GM19468 (cell line): ENCODE data around the gene SGSH.
A peak's percentile ranks its signal among the peaks of the same experiment; 100 is the strongest.

ENCODE experiments used
- ATAC-seq: cut with Tn5 transposase; IDR thresholded peaks from one replicate; pipeline ENCODE4 v1.9.1; 2021; ENCODE audit warnings: mild to moderate bottlenecking, moderate library complexity, moderate number of reproducible peaks; ENCODE audit not compliant: unreplicated experiment; ENCODE audit errors: extremely low read depth

SGSH gene

DNA sequence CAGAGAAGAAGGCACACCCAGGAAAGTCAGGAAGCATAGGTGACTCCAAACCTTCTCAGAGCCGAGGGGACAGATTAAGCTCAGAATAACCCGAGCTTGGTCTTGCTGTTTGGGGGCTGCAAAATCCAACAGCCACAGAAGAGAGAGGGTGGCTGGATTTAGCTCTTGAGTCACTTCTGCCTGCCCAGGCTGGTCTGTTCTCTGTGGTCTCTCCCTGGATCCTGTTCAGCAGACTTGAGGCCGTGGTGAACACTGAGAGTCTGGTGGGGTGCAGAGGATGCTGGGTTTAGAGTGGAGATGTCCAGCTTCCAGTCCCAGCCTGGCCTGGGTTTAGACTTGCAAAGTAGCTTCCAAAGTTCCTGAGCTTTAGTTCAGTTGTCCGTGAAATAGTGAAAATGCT lies 8.9 kb upstream of the SGSH start:
- ATAC-seq: no peak

DNA sequence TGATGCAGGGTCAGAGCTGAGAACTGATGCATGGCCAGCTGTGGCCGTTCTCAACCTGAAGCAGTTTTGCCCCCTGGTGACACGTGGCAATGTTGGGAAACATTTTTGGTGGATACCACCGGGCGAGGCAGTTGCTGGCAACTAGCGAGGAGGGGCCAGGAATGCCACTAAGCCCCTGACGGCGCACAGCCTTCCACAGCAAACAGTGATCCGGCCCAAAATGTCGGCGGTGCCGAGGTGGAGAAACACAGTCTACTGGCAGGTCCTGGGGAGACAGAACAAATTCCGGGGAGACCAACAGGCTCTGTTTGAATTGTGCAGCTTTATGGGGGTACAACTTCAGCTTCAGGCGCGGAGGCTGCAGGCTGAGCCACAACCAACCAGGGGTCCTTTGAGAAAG lies 8.3 kb upstream of the SGSH start:
- no peak for ATAC-seq

DNA sequence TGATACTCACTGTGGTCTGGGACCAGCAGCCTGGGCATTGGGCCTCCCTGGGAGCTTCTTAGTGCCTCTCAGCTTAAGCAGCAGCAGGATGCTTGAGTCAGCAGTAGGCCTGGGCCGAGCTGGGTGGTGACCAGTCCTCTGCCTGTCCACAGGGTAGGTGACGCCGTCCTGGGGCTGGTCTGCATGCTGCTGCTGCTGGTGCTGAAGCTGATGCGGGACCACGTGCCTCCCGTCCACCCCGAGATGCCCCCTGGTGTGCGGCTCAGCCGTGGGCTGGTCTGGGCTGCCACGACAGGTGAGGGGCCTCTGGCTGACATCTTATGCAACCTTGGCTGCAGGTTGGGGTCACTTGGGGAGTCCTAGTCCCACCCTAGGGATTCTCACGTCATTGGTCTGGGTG lies 7.5 kb upstream of the SGSH start:
- ATAC-seq: no peak

DNA sequence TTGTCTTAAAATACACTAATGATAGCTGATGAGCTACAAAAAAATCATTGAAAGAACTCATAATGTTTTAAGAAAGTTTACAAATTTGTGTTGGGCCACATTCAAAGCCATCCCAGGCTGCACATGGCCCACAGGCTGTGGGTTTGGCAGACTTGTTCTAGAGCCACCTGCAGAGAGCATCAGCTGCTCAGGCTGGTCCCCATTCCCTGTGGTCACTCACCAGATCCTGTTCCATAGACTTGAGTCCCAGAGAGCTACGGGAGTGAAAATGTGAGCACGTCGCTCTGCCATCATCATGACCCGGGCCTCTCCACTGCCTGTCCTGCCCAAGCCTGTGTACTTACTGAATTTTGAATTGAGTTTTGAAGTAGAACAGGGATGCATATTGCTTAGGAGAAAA lies 7.0 kb upstream of the SGSH start:
- no peak for ATAC-seq

DNA sequence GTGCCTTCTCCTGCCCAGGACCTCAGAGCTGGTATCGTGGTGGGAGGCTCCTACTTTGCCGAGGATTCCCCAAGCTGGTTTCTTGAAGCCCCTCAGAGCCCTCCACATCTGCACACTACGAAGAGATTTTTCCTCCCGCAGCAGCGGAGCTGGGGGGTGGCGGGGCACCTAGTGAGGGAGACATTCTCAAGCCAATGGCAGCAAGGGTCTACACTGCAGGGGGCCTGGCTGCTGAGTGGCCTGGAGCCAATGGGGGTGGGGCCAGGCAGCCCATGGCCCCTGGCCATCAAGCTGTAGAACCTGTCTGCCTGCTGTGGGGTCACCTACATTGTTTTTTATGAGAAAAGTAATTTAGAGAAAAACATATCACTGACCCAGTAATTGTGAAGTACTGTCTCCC lies 5.1 kb upstream of the SGSH start:
- ATAC-seq: no peak

DNA sequence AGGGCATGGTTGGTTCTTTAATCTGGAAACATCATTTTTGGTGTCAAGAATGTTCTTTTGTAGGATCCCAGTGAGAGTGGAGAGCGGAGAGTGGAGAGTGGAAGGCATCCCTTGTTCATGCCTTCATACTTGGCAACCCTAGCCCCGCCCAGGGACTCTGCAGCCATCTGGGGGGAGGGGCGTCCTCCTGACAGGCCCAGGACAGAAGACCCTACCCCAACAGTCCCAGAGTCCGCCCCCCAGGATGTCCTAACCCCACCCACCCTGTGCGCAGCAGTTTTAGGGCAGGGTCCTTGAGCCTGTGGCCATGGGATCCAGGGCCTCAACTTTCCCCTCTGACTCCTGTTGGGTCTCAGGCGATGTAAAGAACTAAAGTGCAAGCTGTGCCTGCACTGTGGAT lies 4.5 kb upstream of the SGSH start:
- no peak for ATAC-seq

DNA sequence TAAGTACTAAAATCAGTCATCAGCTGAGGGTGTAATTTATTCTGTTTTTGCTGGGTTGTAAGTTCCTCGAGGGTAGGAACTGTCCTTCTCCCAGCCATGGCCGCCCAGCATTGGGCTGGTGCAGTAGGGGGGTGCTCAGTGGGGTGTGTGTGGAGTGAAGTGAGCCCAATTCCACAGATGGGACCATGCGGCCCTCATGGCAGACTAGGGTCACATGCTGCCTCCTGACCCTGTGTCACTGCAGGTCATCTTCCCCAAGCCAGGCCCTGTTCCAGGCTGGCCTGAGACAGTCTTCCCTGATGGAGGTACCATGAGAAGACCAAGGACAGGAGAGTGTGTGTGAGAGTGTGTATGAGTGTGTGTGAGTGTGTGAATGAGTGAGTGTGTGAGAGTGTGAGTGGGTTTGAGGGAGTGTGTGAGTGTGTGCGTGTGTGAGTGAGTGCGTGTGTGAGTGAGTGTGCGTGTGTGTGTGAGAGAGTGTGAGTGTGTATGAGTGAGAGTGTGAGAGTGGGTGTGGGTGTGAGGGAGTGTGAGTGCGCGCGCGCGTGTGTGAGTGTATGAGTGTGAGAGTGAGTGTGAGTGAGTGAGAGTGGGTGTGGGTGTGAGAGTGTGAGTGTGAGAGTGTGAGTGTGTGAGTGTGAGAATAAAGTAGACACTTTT lies 3.8 kb upstream of the SGSH start:
- no peak for ATAC-seq

DNA sequence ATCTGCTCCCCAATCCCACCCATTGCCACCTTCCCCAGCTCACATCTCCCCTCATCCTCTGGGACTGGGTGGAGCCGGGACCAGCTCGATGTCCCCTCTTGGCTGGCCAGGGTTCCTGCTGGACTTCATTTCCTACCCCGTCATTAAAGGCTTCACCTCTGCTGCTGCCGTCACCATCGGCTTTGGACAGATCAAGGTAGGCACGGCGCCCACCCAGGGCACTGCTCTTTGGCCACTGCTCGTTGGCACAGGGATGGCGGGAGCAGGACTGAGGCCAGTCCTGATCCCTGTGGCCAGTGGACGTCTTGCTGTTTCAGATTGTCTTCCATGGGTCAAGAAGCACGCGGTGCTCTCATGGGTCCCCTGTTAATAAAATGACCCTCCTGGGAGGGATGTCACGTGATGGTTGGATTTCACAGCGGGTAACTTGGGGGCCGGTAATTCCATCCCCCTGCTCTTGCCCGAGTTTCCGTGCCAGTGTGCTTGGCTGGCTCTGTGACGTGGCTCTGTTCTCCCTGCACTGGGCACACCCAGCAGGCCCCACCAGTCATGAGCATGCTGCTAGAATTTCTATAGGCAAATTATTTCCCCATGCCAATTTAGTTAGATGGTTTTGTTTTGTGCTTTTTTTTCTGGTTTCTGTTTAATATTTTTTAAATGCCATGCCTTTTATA lies 3.1 kb upstream of the SGSH start:
- no peak for ATAC-seq

DNA sequence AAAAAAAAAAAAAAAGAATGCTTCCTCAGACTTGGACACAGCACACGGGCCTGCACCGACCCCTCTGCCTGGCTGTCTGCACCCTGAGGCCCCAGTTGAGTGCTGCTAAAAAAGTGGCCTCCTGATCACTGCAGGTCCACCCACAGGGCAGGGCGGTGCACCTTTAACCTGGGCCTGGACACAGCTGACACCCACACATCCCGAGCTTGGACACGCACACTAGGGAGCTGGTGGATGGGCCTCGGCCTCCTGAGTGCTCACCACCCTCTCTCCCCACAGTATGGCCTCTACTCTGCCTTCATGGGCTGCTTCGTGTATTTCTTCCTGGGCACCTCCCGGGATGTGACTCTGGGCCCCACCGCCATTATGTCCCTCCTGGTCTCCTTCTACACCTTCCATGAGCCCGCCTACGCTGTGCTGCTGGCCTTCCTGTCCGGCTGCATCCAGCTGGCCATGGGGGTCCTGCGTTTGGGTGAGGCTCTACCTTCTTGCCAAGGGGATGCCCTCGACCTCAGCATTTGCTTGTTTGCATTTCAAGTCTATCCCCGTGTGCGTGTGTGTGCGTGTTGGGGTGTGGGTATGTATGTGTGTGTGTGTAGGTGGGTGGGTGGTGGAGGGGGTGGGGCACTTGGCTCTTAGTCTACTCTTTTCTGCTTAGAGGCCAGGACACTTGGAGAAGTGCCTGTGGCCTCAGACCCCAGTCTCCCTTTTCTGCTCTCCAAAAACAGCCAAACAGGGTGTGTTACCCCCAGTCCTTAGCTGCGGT lies 2.4 kb upstream of the SGSH start:
- ATAC-seq: no peak

DNA sequence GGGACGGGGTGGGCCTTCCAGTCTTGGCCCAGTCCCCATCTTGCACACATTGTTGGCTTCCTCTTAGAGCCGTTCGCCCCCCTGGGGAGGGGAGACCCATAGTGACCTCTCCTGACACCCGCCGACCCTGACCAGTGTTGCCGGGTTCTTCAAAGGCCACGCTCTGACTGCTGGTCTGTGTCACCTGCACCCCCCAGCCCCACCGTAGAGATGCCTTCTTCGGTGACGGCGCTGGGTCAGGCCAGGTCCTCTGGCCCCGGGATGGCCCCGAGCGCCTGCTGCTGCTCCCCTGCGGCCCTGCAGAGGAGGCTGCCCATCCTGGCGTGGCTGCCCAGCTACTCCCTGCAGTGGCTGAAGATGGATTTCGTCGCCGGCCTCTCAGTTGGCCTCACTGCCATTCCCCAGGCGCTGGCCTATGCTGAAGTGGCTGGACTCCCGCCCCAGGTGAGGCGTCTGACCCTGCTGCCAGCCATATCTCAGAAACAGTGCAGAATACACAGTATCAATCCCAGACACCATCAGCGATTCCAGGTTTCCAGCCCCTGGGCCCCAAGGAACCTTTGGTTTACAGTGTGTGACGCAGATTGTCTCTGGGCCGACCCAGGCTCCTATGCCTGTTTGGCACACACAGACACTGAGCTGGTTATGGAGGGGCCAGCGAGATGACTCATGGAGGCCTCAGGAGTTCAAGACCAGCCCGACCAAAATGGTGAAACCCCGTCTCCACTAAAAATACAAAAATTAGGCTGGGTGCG lies 1.4 kb upstream of the SGSH start:
- ATAC-seq: no peak

DNA sequence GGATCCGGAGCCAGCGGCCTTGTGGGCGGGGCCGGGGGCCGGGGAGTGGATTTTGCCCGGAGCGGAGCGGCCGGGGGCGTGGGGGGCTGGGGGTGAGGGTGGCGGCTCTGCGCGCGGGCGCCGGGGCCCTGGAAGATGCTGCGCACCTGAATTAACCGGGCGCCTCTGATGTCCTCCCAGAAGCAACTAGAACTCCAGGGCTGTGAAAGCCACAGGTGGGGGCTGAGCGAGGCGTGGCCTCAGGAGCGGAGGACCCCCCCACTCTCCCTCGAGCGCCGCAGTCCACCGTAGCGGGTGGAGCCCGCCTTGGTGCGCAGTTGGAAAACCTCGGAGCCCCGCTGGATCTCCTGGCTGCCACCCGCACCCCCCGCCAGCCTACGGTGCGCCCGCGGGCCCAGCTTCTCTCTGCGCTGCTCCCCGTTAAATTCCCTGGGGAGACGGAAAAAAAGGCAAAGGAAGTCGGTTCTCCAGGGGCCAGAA lies 643 bp upstream of the SGSH start:
- no peak for ATAC-seq

DNA sequence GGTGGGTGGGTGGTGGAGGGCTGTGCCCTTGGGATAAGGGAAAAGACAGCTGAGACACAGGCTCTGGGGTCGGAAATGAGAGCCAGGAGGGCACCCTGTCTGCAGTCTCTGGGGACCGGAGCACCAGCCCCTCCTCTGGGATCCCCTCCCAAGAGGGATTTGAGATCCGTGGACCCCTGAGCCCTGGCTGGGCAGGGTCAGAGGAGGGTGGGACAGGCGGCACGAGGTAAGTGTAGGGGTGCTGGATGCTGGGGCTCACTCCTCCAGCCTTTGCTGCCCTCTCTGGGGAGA lies 425 bp downstream of the SGSH start:
- ATAC-seq: no peak

DNA sequence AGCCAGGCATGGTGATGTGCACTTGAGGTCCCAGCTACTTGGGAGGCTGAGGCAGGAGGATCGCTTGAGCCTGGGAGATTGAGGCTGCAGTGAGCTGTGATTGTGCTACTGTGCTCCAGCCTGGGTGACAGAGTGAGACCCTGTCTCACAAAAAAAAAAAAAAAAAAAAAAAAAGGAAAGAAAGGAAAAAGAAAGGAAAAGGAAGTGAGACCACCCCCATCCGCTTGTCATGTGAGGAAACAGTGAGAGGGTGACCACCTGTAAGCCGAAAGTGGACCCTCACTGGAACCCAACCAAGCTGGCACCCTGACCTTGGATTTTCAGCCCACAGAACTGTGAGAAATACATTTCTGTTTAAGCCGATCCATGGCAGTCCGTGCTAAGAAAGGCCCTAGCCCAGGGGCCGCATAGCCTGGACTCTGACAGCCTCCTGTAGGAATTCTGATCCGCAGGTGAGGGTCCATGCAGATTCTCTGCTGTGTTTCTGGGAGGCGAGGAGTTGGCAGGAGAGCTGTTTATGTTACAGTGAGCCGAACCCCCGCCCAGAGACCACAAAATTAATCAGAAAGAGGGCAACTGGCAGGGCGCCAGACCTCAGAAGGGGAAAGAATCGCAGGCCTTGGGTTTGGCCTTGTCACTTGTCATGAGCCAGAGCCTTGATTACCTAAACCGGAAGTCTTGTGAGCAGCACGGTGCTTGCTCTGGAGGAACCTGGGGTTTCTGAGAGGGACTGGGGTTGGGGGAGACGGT lies 945 bp downstream of the SGSH start:
- ATAC-seq: peak; percentile 26

DNA sequence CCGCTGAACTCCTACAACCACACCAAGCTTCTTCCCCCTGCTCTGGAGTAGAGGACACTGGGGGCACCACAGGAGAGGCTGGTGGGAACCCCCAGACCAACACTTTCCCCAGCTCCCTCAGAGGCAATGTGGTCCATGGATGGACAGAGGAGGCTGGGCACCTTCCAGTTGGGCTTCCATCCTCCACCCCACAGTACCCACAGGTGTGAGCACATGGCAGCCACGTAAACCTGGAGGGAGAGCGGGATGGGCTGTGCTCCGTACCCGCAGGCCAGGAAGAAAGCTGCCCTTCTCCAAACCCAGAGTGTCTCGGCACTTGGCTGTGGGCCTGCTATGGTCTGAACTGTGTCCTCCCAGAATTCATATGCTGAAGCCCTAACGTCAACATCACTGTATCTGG lies 1.7 kb downstream of the SGSH start:
- ATAC-seq: no peak

DNA sequence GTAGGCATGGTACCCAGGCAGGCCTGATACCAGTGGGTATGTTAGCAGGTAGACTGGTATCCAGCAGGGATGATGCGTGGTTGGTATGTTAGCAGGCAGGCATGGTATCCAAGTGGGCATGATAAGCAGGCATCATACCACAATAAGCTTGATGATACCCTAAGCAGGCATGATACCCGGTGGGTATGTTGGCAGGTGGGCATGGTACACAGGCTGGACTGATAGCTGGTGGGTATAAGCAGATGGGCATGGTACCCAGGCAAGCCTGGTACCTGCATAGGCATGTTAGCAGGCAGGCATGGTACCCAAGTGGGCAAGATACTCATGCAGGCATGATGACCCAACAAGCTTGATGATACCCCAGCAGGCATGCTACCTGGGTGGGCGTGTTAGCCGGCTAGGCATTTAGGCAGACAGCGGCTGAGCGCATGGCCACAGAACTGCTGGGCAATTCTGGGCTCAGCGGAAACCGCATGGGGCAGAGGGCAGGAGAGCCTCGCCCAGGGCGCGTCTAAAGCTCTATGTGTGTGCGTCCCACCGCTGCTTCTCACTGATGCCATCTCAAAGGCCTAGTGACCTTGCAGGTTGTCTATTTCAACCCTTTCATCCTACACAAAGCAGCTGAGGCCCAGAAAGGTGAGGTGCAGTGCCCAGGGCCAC lies 2.3 kb downstream of the SGSH start:
- no peak for ATAC-seq

DNA sequence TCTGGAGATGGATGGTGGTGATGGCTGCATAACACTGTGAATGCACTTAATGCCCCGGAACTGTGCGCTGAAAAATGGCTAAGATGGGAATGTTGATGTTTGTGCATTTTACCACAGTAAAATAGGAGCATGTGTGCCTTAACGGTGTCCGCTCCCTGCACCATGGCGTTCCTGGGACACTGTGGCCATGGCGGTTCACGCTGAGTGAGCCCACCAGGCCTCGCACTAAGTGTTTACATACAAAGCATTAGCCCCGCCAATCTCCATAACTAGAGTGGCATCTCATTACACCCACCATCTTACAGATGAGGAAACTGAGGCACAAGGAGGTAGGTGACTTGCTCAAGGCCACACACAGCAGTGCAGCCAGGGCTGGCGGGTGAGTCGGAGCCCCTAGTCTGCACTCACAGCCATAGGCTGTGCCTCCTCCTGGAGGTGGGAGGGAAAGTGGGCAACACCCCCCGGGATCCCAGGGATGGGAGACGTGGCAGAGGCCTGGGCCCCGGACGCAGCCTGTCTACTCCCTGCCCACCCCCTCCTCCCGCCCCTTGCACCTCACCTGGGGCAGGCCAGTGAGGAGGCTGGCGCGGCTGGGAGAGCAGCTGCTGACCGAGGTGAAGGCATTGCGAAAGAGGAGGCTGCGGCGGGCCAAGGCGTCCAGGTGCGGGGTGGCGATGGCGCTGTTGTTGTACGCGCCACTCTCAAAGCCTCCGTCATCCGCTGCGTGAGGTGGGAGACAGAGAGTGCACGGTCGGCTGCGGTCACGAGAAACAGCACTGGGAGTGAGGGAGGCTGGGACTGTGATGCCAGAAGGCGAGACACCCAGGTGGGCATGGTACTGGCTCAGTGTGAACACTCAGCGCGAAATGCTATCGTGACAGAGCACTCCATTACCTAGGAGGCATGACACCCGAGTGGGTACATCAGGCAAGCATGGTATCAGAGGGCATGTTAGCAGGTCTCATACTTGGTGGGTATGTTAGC lies 3.4 kb downstream of the SGSH start:
- no peak for ATAC-seq

DNA sequence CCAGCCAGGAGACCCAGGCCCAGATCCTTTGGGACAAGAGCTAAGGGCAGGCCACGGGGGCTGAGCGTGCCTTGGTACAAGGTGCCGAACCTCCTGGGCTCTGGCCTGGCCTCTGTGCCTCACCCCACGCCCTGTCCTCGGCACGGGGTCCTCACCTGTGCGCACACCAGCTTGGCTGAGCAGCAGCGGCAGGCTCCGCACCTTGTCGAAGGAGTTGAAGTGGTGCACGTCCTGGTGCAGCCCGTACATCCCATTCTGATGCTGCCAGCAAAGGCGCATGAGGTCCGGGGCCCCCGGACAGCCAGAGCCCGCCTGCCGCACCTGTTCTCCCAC lies 5.3 kb downstream of the SGSH start:
- no peak for ATAC-seq

DNA sequence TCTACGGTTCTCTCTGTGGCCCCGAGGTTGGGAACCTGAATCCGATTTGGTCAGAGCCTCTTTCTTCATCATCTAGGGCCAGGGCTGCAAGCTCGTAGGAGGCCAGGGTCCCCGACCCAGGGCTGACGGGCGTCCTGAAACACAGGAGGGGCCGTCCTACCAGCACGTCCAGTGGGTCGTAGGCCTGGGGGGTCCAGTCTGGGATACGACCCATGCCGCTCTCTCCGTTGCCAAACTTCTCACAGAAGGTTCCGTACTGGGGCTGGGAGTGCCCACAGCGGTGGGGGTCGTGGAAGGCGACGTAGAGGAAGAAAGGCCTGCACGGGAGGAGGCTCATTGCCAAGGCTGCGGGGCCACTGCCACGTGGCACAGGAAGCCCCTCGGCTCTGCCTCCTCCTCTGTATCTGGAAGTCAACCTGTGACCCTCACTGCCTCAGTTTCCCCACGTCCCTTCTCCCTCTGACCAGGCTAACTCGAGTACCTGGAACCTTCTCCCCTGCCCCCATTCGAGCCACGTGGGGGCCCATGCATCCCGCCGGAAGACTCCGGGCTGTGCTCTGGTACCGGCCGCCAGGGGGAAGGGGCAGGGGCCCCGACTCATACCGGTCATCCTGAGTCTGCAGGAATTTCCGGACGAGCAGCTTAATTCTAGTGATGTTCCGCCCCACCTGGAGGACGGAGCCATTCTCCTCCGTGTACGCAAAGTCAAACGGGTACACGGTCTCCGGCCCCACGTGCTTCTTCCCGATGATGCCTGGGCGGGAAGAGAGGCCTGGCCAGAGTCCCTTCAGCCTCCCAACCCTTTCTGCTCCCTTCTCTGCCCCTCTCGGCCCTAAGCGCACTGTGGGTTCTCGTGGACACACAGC lies 5.9 kb downstream of the SGSH start:
- no peak for ATAC-seq
